Bronchial epithelial cell (primary cell): ENCODE measurements around the gene HSFX4. TPM values are rescaled to one million over a fixed set of nuclear protein-coding genes. Genes with fewer than 3 reads are reported as not detected.
"Not testable (repeated sequence)": the region's sequence is repeated elsewhere in the genome, so short reads cannot be mapped to it uniquely, and the experiment has no call there.

ENCODE experiments used
- DNase-seq: peaks from one replicate; pipeline ENCODE4 v3.0.0-alpha.2; 2010; ENCODE audit warnings: low read depth
- FAIRE-seq: peaks from 2 replicates; lab custom pipeline; 2011; peaks lifted over from hg19 to GRCh38; lab: Jason Lieb, UNC
- H3K27me3 ChIP-seq: 2 replicates; pipeline ENCODE4 v1.5.1; 2011; ENCODE audit warnings: low read length; ENCODE audit not compliant: control insufficient read depth, insufficient read depth
- H3K36me3 ChIP-seq: 2 replicates; pipeline ENCODE4 v1.5.1; 2011; ENCODE audit warnings: low read length; ENCODE audit not compliant: control insufficient read depth, insufficient read depth
- H3K4me3 ChIP-seq: 2 replicates; pipeline ENCODE4 v1.5.1; 2011; ENCODE audit warnings: mild to moderate bottlenecking, low read depth, low read length, control low read depth
- CTCF ChIP-seq: IDR thresholded peaks from 2 replicates; pipeline ENCODE4 v1.5.1; 2011; ENCODE audit warnings: mild to moderate bottlenecking, moderate library complexity, low read length, control low read depth, inconsistent platforms; ENCODE audit not compliant: insufficient read depth, severe bottlenecking
- total RNA-seq: library from RNA; depleted of rRNA; stranded (reverse); fragments of >200 nt; gene quantifications from 2 replicates; pipeline ENCODE4 v1.2.1, GENCODE V29; 2014

HSFX4 gene
- total RNA-seq, 1 donor from 2014 or later = not detected

- H3K36me3 ChIP-seq = peaks cover 3% of the 10 kb centered on the region
- no peaks in the 10 kb centered on the region for H3K27me3 ChIP-seq
- FAIRE-seq (no peak), DNase-seq (no peak)
- H3K4me3 ChIP-seq = peak overlapping the region; percentile 50
- no peak for TF ChIP-seq CTCF
Measured at GRCh38 chrX:149939655-149939904, 10.2 kb downstream of the HSFX4 start.

- H3K36me3 ChIP-seq = peaks cover 3% of the 10 kb centered on the region
- peak; percentile 90 for DNase-seq
- TF ChIP-seq CTCF = no peak
- H3K27me3 ChIP-seq = no peaks in the 10 kb centered on the region
- H3K4me3 ChIP-seq = peak overlapping the region; percentile 50
- peak; percentile 94 for FAIRE-seq
Measured at GRCh38 chrX:149939905-149940673, 10.7 kb downstream of the HSFX4 start.

GRCh38 chrX:149940674-149941024, 11.3 kb downstream of the HSFX4 start:
- H3K27me3 ChIP-seq, DNase-seq, H3K36me3 ChIP-seq, H3K4me3 ChIP-seq, FAIRE-seq: not testable (repeated sequence)
- TF ChIP-seq CTCF = peak; percentile 61

GRCh38 chrX:149945087-149945670, 15.8 kb downstream of the HSFX4 start:
- peak; percentile 66 for FAIRE-seq
- not testable (repeated sequence) for H3K27me3 ChIP-seq, DNase-seq, H3K36me3 ChIP-seq, H3K4me3 ChIP-seq

- not testable (repeated sequence) for H3K4me3 ChIP-seq, H3K27me3 ChIP-seq, H3K36me3 ChIP-seq, DNase-seq
- peak; percentile 95 for FAIRE-seq
Measured at GRCh38 chrX:149945820-149946219, 16.4 kb downstream of the HSFX4 start.

GRCh38 chrX:149946932-149947331, 17.6 kb downstream of the HSFX4 start:
- H3K27me3 ChIP-seq, H3K4me3 ChIP-seq, H3K36me3 ChIP-seq, DNase-seq, FAIRE-seq: not testable (repeated sequence)

- TF ChIP-seq CTCF = no peak
- FAIRE-seq (peak; percentile 23), DNase-seq (no peak)
- Histone ChIP-seq H3K4me3 (no peak overlapping the region), H3K27me3 (no peaks in the 10 kb centered on the region), H3K36me3 (peaks cover 3% of the 10 kb centered on the region)
Measured at GRCh38 chrX:149948016-149948415, 18.6 kb downstream of the HSFX4 start.
